KMS-11 (cell line): ENCODE results near the gene SLC41A3.

Experiments
- H2AFZ ChIP-seq: fragments of 200-600 bp; sonication (generic); 2 replicates; pipeline ENCODE4 v1.6.1; 2016; ENCODE audit warnings: antibody characterized with exemption, mixed run types, low read depth
- H3K27ac ChIP-seq: fragments of 200-600 bp; sonication (generic); 2 replicates; pipeline ENCODE4 v1.6.1; 2016; ENCODE audit warnings: mild to moderate bottlenecking, mixed run types
- H3K27me3 ChIP-seq: fragments of 200-600 bp; sonication (generic); 2 replicates; pipeline ENCODE4 v1.6.1; 2017; ENCODE audit warnings: mild to moderate bottlenecking, low read depth, mixed run types, moderate library complexity; ENCODE audit not compliant: insufficient read depth
- H3K36me3 ChIP-seq: fragments of 200-600 bp; sonication (generic); 2 replicates; pipeline ENCODE4 v1.6.1; 2017; ENCODE audit warnings: mild to moderate bottlenecking, mixed run types; ENCODE audit not compliant: insufficient read depth
- H3K4me1 ChIP-seq: fragments of 200-600 bp; sonication (generic); 2 replicates; pipeline ENCODE4 v1.6.1; 2016; ENCODE audit warnings: mild to moderate bottlenecking, low read depth, mixed run types; ENCODE audit not compliant: poor library complexity, severe bottlenecking
- H3K4me2 ChIP-seq: fragments of 200-600 bp; sonication (generic); 2 replicates; pipeline ENCODE4 v1.7.0; 2016; ENCODE audit warnings: mild to moderate bottlenecking, mixed run types
- H3K4me3 ChIP-seq: fragments of 200-600 bp; sonication (generic); IDR thresholded peaks from 2 replicates; pipeline ENCODE4 v1.6.1; 2017; ENCODE audit warnings: low read depth, low read length, mixed read lengths; ENCODE audit not compliant: insufficient read depth
- H3K79me2 ChIP-seq: fragments of 200-600 bp; sonication (generic); 2 replicates; pipeline ENCODE4 v1.6.1; 2016; ENCODE audit warnings: low read depth, mixed run types; ENCODE audit not compliant: insufficient read depth
- H3K9ac ChIP-seq: fragments of 200-600 bp; sonication (generic); 2 replicates; pipeline ENCODE4 v1.6.1; 2016; ENCODE audit warnings: mild to moderate bottlenecking, mixed run types
- H4K20me1 ChIP-seq: fragments of 200-600 bp; sonication (generic); 2 replicates; pipeline ENCODE4 v1.6.1; 2016; ENCODE audit warnings: mild to moderate bottlenecking, mixed run types; ENCODE audit not compliant: insufficient read depth
- CTCF ChIP-seq: fragments of 200-600 bp; sonication (generic); conservative IDR thresholded peaks from 2 replicates; pipeline ENCODE4 v1.6.1; 2017; ENCODE audit warnings: low read depth, mild to moderate bottlenecking, antibody characterized with exemption, low read length, moderate library complexity, mixed read lengths

Gene SLC41A3

DNA sequence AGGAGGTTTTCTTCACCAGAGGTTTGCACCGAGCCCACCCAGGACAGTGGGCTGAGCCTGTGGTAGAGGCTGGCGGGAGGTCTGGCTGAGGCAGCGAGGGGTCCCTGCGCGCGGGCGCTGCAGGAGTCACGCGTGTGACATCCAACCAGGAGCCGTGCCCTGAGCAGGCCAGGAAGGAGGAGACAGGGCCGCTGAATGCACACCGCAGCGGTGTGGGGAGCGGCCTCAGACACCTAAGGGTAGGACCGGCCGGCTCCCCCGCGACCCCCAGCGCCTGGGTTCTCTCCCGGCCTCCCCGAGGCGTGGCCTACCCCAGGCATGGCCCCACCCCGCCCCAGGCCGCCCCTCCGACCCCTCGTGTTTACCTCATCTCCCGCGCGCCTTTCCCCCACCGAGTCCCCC, 412 bp downstream of the SLC41A3 start:
- Histone ChIP-seq H3K27me3 (no peaks in the 10 kb centered on the region), H3K79me2 (no peaks in the 10 kb centered on the region), H3K27ac (peak overlapping the region; percentile 41; the same call in 1 of the 2 replicates), H2AFZ (peak overlapping the region; percentile 75), H3K4me2 (peak overlapping the region; percentile 61), H3K4me1 (peaks cover 7% of the 10 kb centered on the region), H3K4me3 (no peak overlapping the region), H4K20me1 (no peaks in the 10 kb centered on the region), H3K9ac (peak overlapping the region; percentile 56), H3K36me3 (no peaks in the 10 kb centered on the region)
- no peak for TF ChIP-seq CTCF

- Histone ChIP-seq H3K27me3 (no peaks in the 10 kb centered on the region), H3K79me2 (no peaks in the 10 kb centered on the region), H3K36me3 (no peaks in the 10 kb centered on the region), H3K9ac (peak overlapping the region; percentile 56), H3K4me3 (no peak overlapping the region), H3K27ac (no peak overlapping the region), H2AFZ (peak overlapping the region; percentile 75), H4K20me1 (no peaks in the 10 kb centered on the region), H3K4me2 (peak overlapping the region; percentile 61), H3K4me1 (peaks cover 7% of the 10 kb centered on the region)
- TF ChIP-seq CTCF = no peak
Measured at GRCh38 chr3:126083138-126083445, 832 bp downstream of the SLC41A3 start.

DNA sequence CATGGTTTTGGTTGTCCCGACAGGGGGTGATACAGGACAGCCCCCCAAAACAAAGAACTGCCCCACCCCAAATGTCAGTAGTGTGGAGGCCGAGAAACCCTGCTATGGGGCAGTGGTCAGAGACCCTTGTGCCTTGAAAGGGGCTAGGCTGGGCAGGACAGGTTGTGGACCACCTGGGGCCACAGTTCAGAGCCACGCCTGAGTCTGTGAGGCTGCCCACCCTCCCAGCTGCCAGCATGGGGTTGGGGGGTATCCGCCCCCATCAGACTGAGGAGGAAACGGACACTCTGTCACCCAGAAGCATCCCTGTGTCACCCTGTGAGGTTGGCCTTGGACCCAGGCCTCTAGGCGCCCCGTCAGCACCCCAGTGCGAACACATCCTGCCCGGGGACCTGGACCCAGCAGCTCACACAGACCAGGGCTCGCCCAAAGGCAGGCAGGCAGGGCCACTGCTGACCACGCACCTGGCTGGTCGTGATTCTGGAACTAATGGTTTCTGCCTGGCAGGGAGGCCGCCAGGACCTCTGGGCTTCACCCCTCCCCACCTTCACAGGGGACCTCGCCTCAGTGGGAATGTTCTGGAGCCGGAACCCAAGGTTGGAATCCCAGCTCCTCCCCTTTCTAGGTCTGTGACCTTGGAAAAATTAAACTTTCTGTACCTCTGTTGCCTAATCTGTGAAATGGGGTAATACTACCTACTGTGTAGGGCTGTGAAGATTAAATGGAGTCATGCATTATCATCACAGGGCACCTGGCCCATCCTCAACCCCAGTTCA, 1.4 kb downstream of the SLC41A3 start:
- H2AFZ ChIP-seq = peak overlapping the region; percentile 75
- H3K79me2 ChIP-seq = no peaks in the 10 kb centered on the region
- H3K4me3 ChIP-seq = no peak overlapping the region
- H4K20me1 ChIP-seq = no peaks in the 10 kb centered on the region
- no peak overlapping the region for H3K27ac ChIP-seq
- peak overlapping the region; percentile 61 for H3K4me2 ChIP-seq
- H3K27me3 ChIP-seq = no peaks in the 10 kb centered on the region
- H3K9ac ChIP-seq = no peak overlapping the region; the same call in 1 of the 2 replicates
- peaks cover 7% of the 10 kb centered on the region for H3K4me1 ChIP-seq
- no peaks in the 10 kb centered on the region for H3K36me3 ChIP-seq
- TF ChIP-seq CTCF = no peak

DNA sequence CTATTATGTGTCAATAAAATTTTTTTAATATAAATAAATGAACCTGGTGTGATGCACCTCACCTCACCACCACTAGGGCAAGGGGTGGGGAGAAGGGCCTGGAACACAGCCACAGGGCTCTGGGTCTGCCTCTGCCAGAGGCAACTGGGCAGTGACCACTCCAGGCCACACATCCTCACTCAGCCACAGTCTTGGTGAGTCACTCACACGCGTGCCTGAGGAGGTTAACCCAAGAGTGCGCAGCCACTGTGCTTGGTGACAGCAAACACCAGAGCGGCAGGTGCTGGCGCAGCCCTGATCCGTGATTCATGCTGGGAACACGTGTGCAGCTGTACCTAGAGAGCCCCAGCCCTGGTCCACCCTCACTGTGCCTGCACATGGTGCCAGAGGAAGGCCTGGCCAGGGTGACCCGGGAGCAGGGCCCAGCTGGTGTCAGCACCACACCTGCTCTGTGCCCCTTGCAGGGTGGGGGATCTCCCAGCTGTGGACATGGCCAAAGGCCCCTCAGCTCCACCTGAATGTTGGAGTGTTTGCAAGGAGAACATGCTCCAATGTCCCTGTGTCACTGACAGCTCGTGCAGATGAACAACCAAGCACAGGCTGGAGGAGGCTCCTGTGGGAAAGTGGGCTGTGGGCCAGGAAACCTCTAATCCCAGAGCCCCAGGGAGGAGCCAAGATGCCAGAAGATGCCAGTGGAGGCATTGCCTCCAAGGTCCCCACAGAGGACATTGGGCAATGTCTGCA, 2.1 kb downstream of the SLC41A3 start:
- no peak overlapping the region for H3K27ac ChIP-seq
- H3K4me2 ChIP-seq = no peak overlapping the region
- H3K4me3 ChIP-seq = no peak overlapping the region
- peak; percentile 49 for TF ChIP-seq CTCF
- H3K4me1 ChIP-seq = peaks cover 7% of the 10 kb centered on the region
- no peaks in the 10 kb centered on the region for H4K20me1 ChIP-seq
- H3K36me3 ChIP-seq = no peaks in the 10 kb centered on the region
- no peaks in the 10 kb centered on the region for H3K27me3 ChIP-seq
- H3K79me2 ChIP-seq = no peaks in the 10 kb centered on the region
- no peak overlapping the region for H3K9ac ChIP-seq
- H2AFZ ChIP-seq = no peak overlapping the region
